Central memory CD8-positive, alpha-beta T cell (primary cell): ENCODE data around the gene SERGEF.

Experiments used
- ATAC-seq: fragments of 150-1000 bp; cut with Tn5 transposase; replicated peaks from 2 replicates; pipeline ENCODE4 v1.10.0; 2022; ENCODE audit warnings: mild to moderate bottlenecking, moderate FRiP score, moderate number of reproducible peaks; ENCODE audit not compliant: poor library complexity, severe bottlenecking; ENCODE audit errors: extremely low read depth
- DNase-seq, 2 donors: peaks; one replicate each; pipeline ENCODE4 v3.0.0; 2021; ENCODE audit warnings: low spot score in 2 of 2
- H3K27ac Mint-ChIP-seq: one replicate; pipeline ENCODE4 v1.8.0; 2022; ENCODE audit warnings: low read depth, mild to moderate bottlenecking, moderate library complexity, mixed read lengths
- H3K27me3 Mint-ChIP-seq: one replicate; pipeline ENCODE4 v1.8.0; 2022; ENCODE audit warnings: mixed read lengths
- H3K36me3 Mint-ChIP-seq: one replicate; pipeline ENCODE4 v1.8.0; 2022; ENCODE audit warnings: mild to moderate bottlenecking, moderate library complexity, mixed read lengths; ENCODE audit not compliant: insufficient read depth
- H3K4me1 Mint-ChIP-seq: one replicate; pipeline ENCODE4 v1.8.0; 2022; ENCODE audit warnings: mixed read lengths
- H3K4me3 Mint-ChIP-seq: one replicate; pipeline ENCODE4 v1.8.0; 2022; ENCODE audit warnings: mild to moderate bottlenecking, moderate library complexity, mixed read lengths
- H3K9me3 Mint-ChIP-seq: one replicate; pipeline ENCODE4 v1.8.0; 2022; ENCODE audit warnings: mixed read lengths

SERGEF gene

GRCh38 chr11:17746096-17746495 lies 266.8 kb downstream of the SERGEF start:
- Mint-ChIP-seq H3K4me1 (no peaks in the 10 kb centered on the region), H3K36me3 (no peaks in the 10 kb centered on the region), H3K4me3 (no peak overlapping the region), H3K9me3 (no peaks in the 10 kb centered on the region), H3K27me3 (peaks cover 60% of the 10 kb centered on the region), H3K27ac (no peak overlapping the region)
- no peak for DNase-seq
- no peak for ATAC-seq

- H3K4me3 Mint-ChIP-seq: no peak overlapping the region
- H3K27me3 Mint-ChIP-seq: peaks cover 51% of the 10 kb centered on the region
- DNase-seq (no peak), ATAC-seq (no peak)
- H3K9me3 Mint-ChIP-seq: no peaks in the 10 kb centered on the region
- H3K36me3 Mint-ChIP-seq: no peaks in the 10 kb centered on the region
- H3K27ac Mint-ChIP-seq: no peak overlapping the region
- no peaks in the 10 kb centered on the region for H3K4me1 Mint-ChIP-seq
These were observed 267.6 kb downstream of the SERGEF start for GRCh38 chr11:17745023-17745772.

DNA sequence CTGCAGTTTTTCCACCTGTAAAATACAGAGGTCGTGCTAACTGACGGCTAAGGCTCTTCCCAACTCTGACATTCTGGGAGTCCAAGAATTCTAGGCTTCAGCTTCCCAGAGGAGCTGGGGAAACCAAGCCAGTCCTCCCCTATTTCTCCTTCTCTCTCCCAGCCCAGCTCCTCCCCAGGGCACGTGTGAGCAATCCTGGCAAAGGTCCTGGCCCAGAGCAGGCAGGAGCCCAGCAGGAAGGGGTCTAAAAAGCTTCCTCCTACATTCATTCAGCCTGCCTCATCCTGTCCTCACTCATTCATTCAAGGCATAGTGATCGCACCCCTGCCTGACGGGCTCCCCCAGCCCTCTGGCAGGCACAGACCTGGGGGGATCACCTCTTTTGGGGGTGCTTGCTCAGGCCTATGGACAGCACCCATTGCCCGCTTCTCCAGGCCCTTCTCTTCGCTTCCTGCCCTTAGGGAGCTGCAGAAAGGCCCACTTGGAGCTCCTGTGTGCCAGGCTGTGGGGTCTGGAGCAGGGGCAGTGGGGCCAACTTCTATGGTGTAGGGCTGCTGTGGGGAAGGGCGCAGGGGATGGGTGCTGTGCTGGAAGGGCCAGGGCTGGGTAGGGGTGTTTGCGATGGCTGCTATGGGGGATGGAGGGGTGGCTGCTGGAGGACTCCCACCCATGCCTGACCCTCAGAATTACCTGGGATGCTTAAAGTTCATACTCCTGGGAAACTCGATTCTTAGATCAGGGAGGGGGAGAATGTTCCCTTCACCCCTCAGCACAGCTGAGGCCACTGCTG lies 268.5 kb downstream of the SERGEF start:
- H3K4me3 Mint-ChIP-seq: no peak overlapping the region
- H3K9me3 Mint-ChIP-seq: no peaks in the 10 kb centered on the region
- no peak overlapping the region for H3K27ac Mint-ChIP-seq
- no peaks in the 10 kb centered on the region for H3K36me3 Mint-ChIP-seq
- DNase-seq (no peak), ATAC-seq (no peak)
- no peaks in the 10 kb centered on the region for H3K4me1 Mint-ChIP-seq
- peaks cover 43% of the 10 kb centered on the region for H3K27me3 Mint-ChIP-seq

DNA sequence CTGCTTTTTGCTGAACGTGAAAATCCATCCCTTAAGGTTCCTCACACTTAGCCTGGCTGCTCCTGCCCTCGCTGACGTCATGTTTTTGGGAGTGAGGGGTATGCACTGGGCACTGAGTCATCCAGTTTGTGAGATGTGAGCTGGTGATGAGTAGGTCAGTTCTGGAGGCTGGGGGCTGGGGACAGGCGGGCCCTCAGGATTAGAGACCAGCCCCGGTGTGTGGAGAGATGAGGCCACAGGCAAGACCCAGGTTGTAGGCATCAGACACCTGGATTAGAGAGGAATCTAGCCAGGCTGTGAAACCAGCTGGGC lies 269.1 kb downstream of the SERGEF start:
- Mint-ChIP-seq H3K4me1 (no peaks in the 10 kb centered on the region), H3K27ac (no peak overlapping the region), H3K9me3 (no peaks in the 10 kb centered on the region), H3K4me3 (no peak overlapping the region), H3K27me3 (peaks cover 42% of the 10 kb centered on the region), H3K36me3 (no peaks in the 10 kb centered on the region)
- no peak for ATAC-seq
- DNase-seq: no peak

DNA sequence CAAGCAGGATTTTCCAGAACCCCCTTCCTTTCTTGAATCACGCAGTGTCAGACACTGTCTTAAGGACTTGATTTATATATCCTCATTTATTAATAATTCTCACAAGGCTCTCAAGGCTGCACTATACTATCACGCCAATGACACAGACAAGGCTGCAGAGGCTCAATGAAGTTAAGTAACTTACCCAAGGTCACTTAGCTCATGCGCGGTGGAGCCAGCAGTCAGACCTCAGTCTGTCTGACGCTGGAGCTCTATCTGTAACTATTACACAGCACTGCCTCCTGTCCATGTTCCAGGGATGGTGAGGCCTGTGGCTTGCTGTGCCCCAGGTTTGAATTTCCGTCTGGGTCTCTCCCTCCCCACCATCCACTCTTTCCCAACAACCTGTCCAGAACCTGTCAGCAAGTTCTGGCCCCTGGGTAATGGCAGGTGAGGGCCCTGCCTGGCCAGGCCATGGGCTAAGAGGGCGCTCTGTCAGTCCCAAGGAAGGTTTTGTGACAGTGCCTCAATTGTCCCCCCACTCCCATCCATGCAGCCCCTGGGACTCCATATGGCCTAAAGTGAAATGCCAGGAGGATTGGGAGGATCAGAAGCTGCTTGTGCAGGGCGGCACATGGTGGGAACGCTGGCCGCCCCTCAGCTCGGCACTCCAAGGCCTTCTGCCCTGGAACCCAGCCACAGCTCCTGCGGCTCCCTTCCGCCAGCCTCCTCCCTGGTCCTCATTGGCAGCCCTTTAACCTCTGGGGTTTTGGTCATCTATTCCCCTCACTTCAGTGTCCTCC lies 269.6 kb downstream of the SERGEF start:
- Mint-ChIP-seq H3K27ac (no peak overlapping the region), H3K9me3 (no peaks in the 10 kb centered on the region)
- no peak for ATAC-seq

GRCh38 chr11:17742019-17742418 lies 270.8 kb downstream of the SERGEF start:
- DNase-seq (no peak), ATAC-seq (no peak)
- Mint-ChIP-seq H3K4me1 (no peaks in the 10 kb centered on the region), H3K27ac (no peak overlapping the region), H3K4me3 (no peak overlapping the region), H3K9me3 (no peaks in the 10 kb centered on the region), H3K27me3 (peaks cover 30% of the 10 kb centered on the region), H3K36me3 (no peaks in the 10 kb centered on the region)

More for the DNA sequence above, 269.6 kb downstream of the SERGEF start:
- Mint-ChIP-seq H3K4me3 (no peak overlapping the region), H3K4me1 (no peaks in the 10 kb centered on the region), H3K27me3 (peaks cover 39% of the 10 kb centered on the region), H3K36me3 (no peaks in the 10 kb centered on the region)
- no peak for DNase-seq

GRCh38 chr11:17741487-17741886 lies 271.4 kb downstream of the SERGEF start:
- DNase-seq: no peak

GRCh38 chr11:17740649-17741235 lies 272.1 kb downstream of the SERGEF start:
- no peak for ATAC-seq
- DNase-seq: no peak
- Mint-ChIP-seq H3K27ac (no peak overlapping the region), H3K4me1 (no peaks in the 10 kb centered on the region), H3K4me3 (no peak overlapping the region), H3K27me3 (peaks cover 27% of the 10 kb centered on the region), H3K9me3 (no peaks in the 10 kb centered on the region), H3K36me3 (no peaks in the 10 kb centered on the region)

More at GRCh38 chr11:17741487-17741886, 271.4 kb downstream of the SERGEF start:
- Mint-ChIP-seq H3K36me3 (no peaks in the 10 kb centered on the region), H3K27ac (no peak overlapping the region), H3K27me3 (peaks cover 30% of the 10 kb centered on the region), H3K9me3 (no peaks in the 10 kb centered on the region), H3K4me1 (no peaks in the 10 kb centered on the region), H3K4me3 (no peak overlapping the region)
- ATAC-seq: no peak

- Mint-ChIP-seq H3K9me3 (no peaks in the 10 kb centered on the region), H3K27me3 (peaks cover 21% of the 10 kb centered on the region), H3K4me3 (no peak overlapping the region), H3K36me3 (no peaks in the 10 kb centered on the region), H3K27ac (no peak overlapping the region), H3K4me1 (no peaks in the 10 kb centered on the region)
- ATAC-seq (no peak), DNase-seq (no peak)
These were observed 272.9 kb downstream of the SERGEF start for GRCh38 chr11:17739945-17740338.

DNA sequence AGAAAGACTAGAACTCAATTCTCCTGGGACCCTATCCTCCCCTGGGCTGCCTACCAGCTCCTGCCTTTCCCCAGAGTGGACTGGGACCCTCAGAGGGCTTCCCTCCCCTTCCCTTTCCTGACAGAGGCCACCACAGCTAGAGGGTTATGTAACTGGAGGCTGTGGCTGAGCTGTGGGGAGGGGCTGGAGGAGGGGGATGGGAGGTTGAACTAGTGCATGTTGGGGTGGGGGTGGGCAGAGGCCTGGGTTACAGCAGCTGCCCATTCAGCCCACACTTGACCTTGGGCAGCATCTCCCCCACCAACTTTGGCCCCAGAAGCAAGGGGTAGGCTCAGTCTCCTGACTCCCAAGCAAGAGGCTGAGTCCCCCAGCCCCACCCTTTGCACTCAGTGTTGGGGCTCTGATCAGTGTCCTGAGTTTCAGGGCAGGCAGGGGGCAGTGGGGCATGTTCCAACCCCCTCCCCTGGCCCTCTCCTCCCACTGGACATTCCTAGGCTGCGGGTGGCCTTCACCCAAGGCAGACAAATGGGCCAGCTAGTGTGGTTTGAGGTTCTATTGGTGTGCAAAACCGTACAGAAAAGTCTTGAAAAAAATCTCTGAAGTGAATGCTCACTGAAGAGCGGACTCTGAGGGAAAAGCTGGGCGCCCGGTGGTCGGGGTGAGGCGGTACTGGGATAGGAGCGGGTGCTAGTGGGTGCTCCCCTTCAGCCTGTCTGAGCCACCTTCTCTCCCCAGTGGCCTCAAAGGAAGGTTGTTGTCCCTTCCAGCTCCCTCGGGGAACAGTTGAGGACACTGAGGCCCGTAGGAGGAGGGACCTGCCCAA lies 274.5 kb downstream of the SERGEF start:
- H3K4me1 Mint-ChIP-seq: no peaks in the 10 kb centered on the region
- ATAC-seq: no peak
- H3K27me3 Mint-ChIP-seq: peaks cover 31% of the 10 kb centered on the region
- DNase-seq: no peak
- H3K4me3 Mint-ChIP-seq: no peak overlapping the region
- H3K9me3 Mint-ChIP-seq: no peaks in the 10 kb centered on the region
- H3K36me3 Mint-ChIP-seq: no peaks in the 10 kb centered on the region
- no peak overlapping the region for H3K27ac Mint-ChIP-seq
